Trophoblast cell (in vitro differentiated cells and primary cell): Measurements from ENCODE around the gene NDST1.
A peak's percentile ranks its signal among the peaks of the same experiment; 100 is the strongest.

ENCODE experiments used
- DNase-seq, 2 donors: peaks; one replicate each; pipeline ENCODE4 v3.0.0-alpha.2; 2016
- H2AFZ ChIP-seq: 2 replicates; pipeline ENCODE4 v1.6.1; 2013; ENCODE audit warnings: low read length, moderate library complexity, mild to moderate bottlenecking; ENCODE audit not compliant: insufficient read depth, poor library complexity
- H2AK5ac ChIP-seq: 2 replicates; pipeline ENCODE4 v1.6.1; 2013; ENCODE audit warnings: mild to moderate bottlenecking, low read length
- H2BK120ac ChIP-seq: 2 replicates; pipeline ENCODE4 v1.6.1; 2013; ENCODE audit warnings: low read length, mild to moderate bottlenecking, moderate library complexity; ENCODE audit not compliant: insufficient read depth, poor library complexity
- H2BK12ac ChIP-seq: 2 replicates; pipeline ENCODE4 v1.6.1; 2013; ENCODE audit warnings: mild to moderate bottlenecking, low read length, moderate library complexity
- H2BK5ac ChIP-seq: 2 replicates; pipeline ENCODE4 v1.6.1; 2013; ENCODE audit warnings: low read length, low read depth, moderate library complexity, mild to moderate bottlenecking; ENCODE audit not compliant: poor library complexity
- H3K14ac ChIP-seq: 2 replicates; pipeline ENCODE4 v1.6.1; 2013; ENCODE audit warnings: mild to moderate bottlenecking, low read length
- H3K18ac ChIP-seq: 2 replicates; pipeline ENCODE4 v1.6.1; 2013; ENCODE audit warnings: mild to moderate bottlenecking, low read length
- H3K23ac ChIP-seq: 2 replicates; pipeline ENCODE4 v1.6.1; 2013; ENCODE audit warnings: low read length
- H3K27ac ChIP-seq: 2 replicates; pipeline ENCODE4 v1.5.1; 2013; ENCODE audit warnings: low read depth, mild to moderate bottlenecking, inconsistent platforms, low read length, moderate library complexity
- H3K27me3 ChIP-seq: 2 replicates; pipeline ENCODE4 v1.6.1; 2013; ENCODE audit warnings: inconsistent platforms, mild to moderate bottlenecking, low read length, moderate library complexity; ENCODE audit not compliant: insufficient read depth
- H3K36me3 ChIP-seq, 2 experiments: 1 replicate in 1 of 2; 2 replicates in 1 of 2; pipeline ENCODE4 v1.6.1; 2013; ENCODE audit warnings: low read length in 2 of 2, mild to moderate bottlenecking in 2 of 2, moderate library complexity in 1 of 2; ENCODE audit not compliant: insufficient read depth in 2 of 2, control insufficient read depth in 1 of 2
- H3K4ac ChIP-seq: 2 replicates; pipeline ENCODE4 v1.6.1; 2013; ENCODE audit warnings: low read depth, mild to moderate bottlenecking, low read length, moderate library complexity
- H3K4me1 ChIP-seq, 2 experiments: 1 replicate in 1 of 2; 2 replicates in 1 of 2; pipeline ENCODE4 v1.6.1; 2013; ENCODE audit warnings: low read length in 2 of 2, mild to moderate bottlenecking in 2 of 2, moderate library complexity in 1 of 2; ENCODE audit not compliant: insufficient read depth in 2 of 2, control insufficient read depth in 1 of 2
- H3K4me2 ChIP-seq: 2 replicates; pipeline ENCODE4 v1.6.1; 2013; ENCODE audit warnings: inconsistent platforms, mild to moderate bottlenecking, low read length, moderate library complexity
- H3K4me3 ChIP-seq: 2 replicates; pipeline ENCODE4 v1.5.1; 2013; ENCODE audit warnings: mild to moderate bottlenecking, low read depth, low read length, inconsistent platforms
- H3K79me1 ChIP-seq: one replicate; pipeline ENCODE4 v1.6.1; 2013; ENCODE audit warnings: low read length
- H3K79me2 ChIP-seq: 2 replicates; pipeline ENCODE4 v1.6.1; 2013; ENCODE audit warnings: low read length, mild to moderate bottlenecking; ENCODE audit not compliant: control insufficient read depth, insufficient read depth, poor library complexity
- H3K9ac ChIP-seq: 2 replicates; pipeline ENCODE4 v1.6.1; 2013; ENCODE audit warnings: mild to moderate bottlenecking, low read length
- H3K9me3 ChIP-seq: 2 replicates; pipeline ENCODE4 v1.6.1; 2013; ENCODE audit warnings: low read depth, mild to moderate bottlenecking, control low read depth, inconsistent platforms, low read length; ENCODE audit not compliant: insufficient read depth
- H4K12ac ChIP-seq: 2 replicates; pipeline ENCODE4 v1.6.1; 2013; ENCODE audit warnings: low read depth, mild to moderate bottlenecking, low read length, moderate library complexity
- H4K8ac ChIP-seq: 2 replicates; pipeline ENCODE4 v1.6.1; 2013; ENCODE audit warnings: low read depth, mild to moderate bottlenecking, low read length, moderate library complexity
- H4K91ac ChIP-seq: one replicate; pipeline ENCODE4 v1.6.1; 2013; ENCODE audit warnings: low read depth, mild to moderate bottlenecking, low read length, moderate library complexity
- WGBS: extraction: QIAGEN DNeasy Blood & Tissue Kit; methylation state at CpG from one replicate; pipeline ENCODE4 v1.1.7; 2013; ENCODE audit warnings: missing lambda C conversion rate; ENCODE audit not compliant: insufficient read length, insufficient coverage; ENCODE audit errors: extremely low coverage; 5-methylcytosine and 5-hydroxymethylcytosine counted together

NDST1 gene

GRCh38 chr5:150503977-150504620 lies 3.8 kb upstream of the NDST1 start:
- no CpG with 5 or more reads among the region's 9 CpGs for WGBS
- Histone ChIP-seq H3K79me2 (peaks cover 82% of the 10 kb centered on the region), H3K36me3 (peaks cover 27 to 49% of the 10 kb centered on the region in 2 experiments), H3K9ac (no peak overlapping the region), H3K14ac (no peak overlapping the region), H2AK5ac (no peak overlapping the region), H3K4ac (peak overlapping the region; percentile 95), H3K79me1 (peaks cover 11% of the 10 kb centered on the region), H2AFZ (no peak overlapping the region), H3K4me2 (no peak overlapping the region), H3K4me3 (no peak overlapping the region), H3K4me1 (peaks cover 57 to 74% of the 10 kb centered on the region in 2 experiments), H3K27ac (no peak overlapping the region), H4K91ac (no peak overlapping the region), H4K8ac (no peak overlapping the region), H3K18ac (peak overlapping the region; percentile 20), H4K12ac (no peak overlapping the region), H3K9me3 (no peaks in the 10 kb centered on the region), H2BK120ac (no peak overlapping the region), H3K27me3 (no peaks in the 10 kb centered on the region), H3K23ac (no peak overlapping the region), H2BK5ac (no peak overlapping the region), H2BK12ac (no peak overlapping the region)
- DNase-seq, result no peak

DNA sequence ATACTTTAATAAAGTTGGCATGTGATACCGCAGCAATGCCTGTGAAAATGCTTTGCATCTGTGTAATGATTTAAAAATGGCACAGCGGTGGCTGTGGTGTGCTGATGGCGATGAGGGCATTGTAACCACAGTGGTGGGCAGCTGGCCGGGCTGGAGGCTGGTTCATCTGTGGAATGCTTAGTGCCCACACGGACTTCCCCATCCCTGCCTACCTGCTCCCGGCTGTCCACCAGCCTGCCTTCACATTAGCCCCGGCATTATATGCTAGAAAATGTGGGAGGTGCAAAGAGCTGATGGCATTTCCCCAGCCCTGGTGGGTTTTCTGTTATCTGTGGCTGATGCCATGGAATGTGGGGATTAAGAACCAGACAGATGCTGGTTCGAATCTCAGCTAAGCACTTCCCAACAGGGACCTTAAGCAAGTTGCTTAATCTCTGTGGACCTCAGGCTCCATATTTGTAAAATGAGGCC lies 2.9 kb upstream of the NDST1 start:
- H3K9me3 ChIP-seq, result no peaks in the 10 kb centered on the region
- H3K4me3 ChIP-seq, result no peak overlapping the region
- H2AK5ac ChIP-seq, result no peak overlapping the region
- H2BK12ac ChIP-seq, result no peak overlapping the region
- no peak overlapping the region for H3K23ac ChIP-seq
- H3K14ac ChIP-seq, result no peak overlapping the region
- no peak overlapping the region for H3K27ac ChIP-seq
- no peak for DNase-seq
- no peak overlapping the region for H4K91ac ChIP-seq
- no peak overlapping the region for H4K12ac ChIP-seq
- H3K4me1 ChIP-seq, result peaks cover 54 to 72% of the 10 kb centered on the region in 2 experiments
- H4K8ac ChIP-seq, result no peak overlapping the region
- H2BK5ac ChIP-seq, result no peak overlapping the region
- no peak overlapping the region for H2BK120ac ChIP-seq
- H3K36me3 ChIP-seq, result peaks cover 23 to 42% of the 10 kb centered on the region in 2 experiments
- H3K4ac ChIP-seq, result peak overlapping the region; percentile 86
- H3K18ac ChIP-seq, result no peak overlapping the region
- H2AFZ ChIP-seq, result peak overlapping the region; percentile 18
- H3K4me2 ChIP-seq, result no peak overlapping the region
- WGBS, result no CpG with 5 or more reads among the region's 8 CpGs
- H3K9ac ChIP-seq, result no peak overlapping the region
- H3K79me1 ChIP-seq, result peaks cover 11% of the 10 kb centered on the region
- peaks cover 81% of the 10 kb centered on the region for H3K79me2 ChIP-seq
- H3K27me3 ChIP-seq, result no peaks in the 10 kb centered on the region

DNA sequence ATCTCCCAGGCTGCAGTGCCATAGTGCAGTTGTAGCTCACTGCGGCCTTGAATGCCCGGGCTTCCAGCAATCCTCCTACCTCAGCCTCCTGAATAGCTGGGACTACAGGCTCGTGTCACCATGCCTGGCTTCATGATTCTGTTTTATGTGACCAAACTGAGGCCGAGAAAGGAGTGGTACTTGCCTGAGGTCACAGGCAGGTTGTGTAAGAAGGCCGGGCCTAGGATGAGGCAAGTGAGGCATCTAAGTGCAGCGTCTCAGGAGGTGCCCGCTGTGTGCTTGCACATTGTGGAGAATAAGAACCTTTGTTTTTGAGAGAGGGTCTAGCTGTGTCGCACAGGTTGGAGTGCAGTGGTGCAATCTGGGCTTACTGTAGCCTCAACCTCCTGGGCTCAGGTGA lies 2.1 kb upstream of the NDST1 start:
- Histone ChIP-seq H3K27ac (no peak overlapping the region), H3K79me2 (peaks cover 80% of the 10 kb centered on the region), H3K4me1 (peaks cover 52 to 70% of the 10 kb centered on the region in 2 experiments), H3K36me3 (peaks cover 23 to 38% of the 10 kb centered on the region in 2 experiments), H3K27me3 (no peaks in the 10 kb centered on the region), H4K91ac (no peak overlapping the region), H2BK5ac (no peak overlapping the region), H3K9ac (no peak overlapping the region), H3K4me2 (no peak overlapping the region), H2BK120ac (no peak overlapping the region), H3K79me1 (peaks cover 8% of the 10 kb centered on the region), H4K8ac (no peak overlapping the region), H3K23ac (no peak overlapping the region), H3K18ac (no peak overlapping the region), H3K14ac (no peak overlapping the region), H3K9me3 (no peaks in the 10 kb centered on the region), H3K4ac (peak overlapping the region; percentile 89), H4K12ac (no peak overlapping the region), H2AFZ (no peak overlapping the region), H2BK12ac (no peak overlapping the region), H2AK5ac (no peak overlapping the region), H3K4me3 (no peak overlapping the region)
- DNase-seq, result peak in 1 of 2 donors; percentile 56
- WGBS, result no CpG with 5 or more reads among the region's 8 CpGs

DNA sequence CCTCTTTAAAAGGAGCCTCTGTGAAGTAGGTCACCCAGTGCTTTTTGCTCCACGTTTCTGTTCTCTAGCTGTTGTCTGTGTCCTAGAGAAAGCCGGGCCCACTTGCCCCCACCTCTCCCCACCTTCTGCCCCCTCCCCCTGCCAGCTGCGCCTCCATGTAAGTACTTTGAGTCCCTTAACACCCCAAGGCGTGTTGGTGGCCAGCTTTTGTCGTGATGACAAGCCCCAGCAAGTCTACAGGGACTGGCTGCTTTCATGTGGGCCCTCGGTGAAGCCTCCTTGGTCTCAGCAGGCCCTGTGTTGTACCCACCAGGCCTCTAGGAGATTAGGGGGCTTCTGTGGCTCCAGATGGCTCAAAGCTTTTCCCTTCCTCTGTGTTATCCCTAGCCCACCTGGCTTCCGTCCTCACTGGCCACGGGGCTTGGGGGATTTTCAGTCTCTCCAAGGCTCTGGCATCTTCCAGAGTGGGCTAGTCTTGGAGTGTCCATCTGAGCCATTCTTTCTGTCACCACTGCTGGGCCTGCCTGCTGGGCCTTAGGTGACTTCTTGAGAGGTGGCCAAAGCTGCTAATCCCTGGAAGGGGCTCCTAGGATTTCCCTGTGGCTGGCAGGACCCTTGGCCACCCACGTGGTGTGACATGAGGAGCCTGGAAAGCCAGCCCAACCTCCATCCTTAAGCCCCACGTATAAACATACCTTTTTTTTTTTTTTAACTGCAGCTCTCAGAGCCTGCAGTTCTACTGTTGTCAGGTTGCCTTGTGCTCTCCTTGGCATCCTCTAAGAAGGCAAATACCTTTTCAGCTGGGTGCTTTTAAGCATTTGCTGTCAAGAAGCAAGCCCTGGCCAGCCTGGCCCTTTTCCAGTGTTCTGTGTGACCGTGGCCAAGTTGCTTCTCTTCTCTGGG lies 1.1 kb upstream of the NDST1 start:
- H3K9me3 ChIP-seq, result no peaks in the 10 kb centered on the region
- H4K8ac ChIP-seq, result peak overlapping the region; percentile 14
- H3K79me2 ChIP-seq, result peaks cover 82% of the 10 kb centered on the region
- H3K36me3 ChIP-seq, result peaks cover 19 to 33% of the 10 kb centered on the region in 2 experiments
- no peaks in the 10 kb centered on the region for H3K27me3 ChIP-seq
- no CpG with 5 or more reads among the region's 11 CpGs for WGBS
- H3K4ac ChIP-seq, result peak overlapping the region; percentile 89
- peaks cover 56 to 68% of the 10 kb centered on the region in 2 experiments for H3K4me1 ChIP-seq
- H2AFZ ChIP-seq, result peak overlapping the region; percentile 14
- peaks cover 6% of the 10 kb centered on the region for H3K79me1 ChIP-seq
- no peak overlapping the region for H3K9ac ChIP-seq
- peak overlapping the region; percentile 10 for H2BK12ac ChIP-seq
- H2AK5ac ChIP-seq, result no peak overlapping the region
- peak overlapping the region; percentile 6 for H2BK5ac ChIP-seq
- no peak overlapping the region for H3K4me3 ChIP-seq
- H3K18ac ChIP-seq, result peak overlapping the region; percentile 39
- no peak overlapping the region for H3K27ac ChIP-seq
- H3K23ac ChIP-seq, result no peak overlapping the region
- H3K14ac ChIP-seq, result no peak overlapping the region
- no peak overlapping the region for H2BK120ac ChIP-seq
- peak overlapping the region; percentile 5 for H4K12ac ChIP-seq
- no peak for DNase-seq
- peak overlapping the region; percentile 15 for H4K91ac ChIP-seq
- no peak overlapping the region for H3K4me2 ChIP-seq
